GM23338 (cell line): ENCODE results near the gene MAPK14. TPM values are rescaled to one million over a fixed set of nuclear protein-coding genes. Genes with fewer than 3 reads are reported as not detected.

Source experiments
- ATAC-seq: fragments of 200-7000 bp; cut with Tn5 transposase; 3 replicates; pipeline ENCODE4 v1.9.1; 2020
- DNase-seq: peaks from one replicate; pipeline ENCODE4 v3.0.0-alpha.2; 2015; ENCODE audit warnings: low spot score
- H2AFZ ChIP-seq: fragments of 200-600 bp; sonication (generic); 2 replicates; pipeline ENCODE4 v1.8.0; 2016; ENCODE audit warnings: antibody characterized with exemption, mild to moderate bottlenecking, moderate library complexity
- H3F3A ChIP-seq: fragments of 200-600 bp; sonication (generic); replicated peaks from 2 replicates; pipeline ENCODE4 v1.8.0; 2017; ENCODE audit warnings: antibody characterized with exemption, mixed run types, low read depth
- H3K27ac ChIP-seq: fragments of 200-600 bp; sonication (generic); 2 replicates; pipeline ENCODE4 v1.6.1; 2016; ENCODE audit warnings: low read depth
- H3K27me3 ChIP-seq: fragments of 200-600 bp; sonication (generic); 2 replicates; pipeline ENCODE4 v1.8.0; 2016; ENCODE audit warnings: mild to moderate bottlenecking, mixed run types, moderate library complexity; ENCODE audit not compliant: insufficient read depth
- H3K36me3 ChIP-seq: fragments of 200-600 bp; sonication (generic); 2 replicates; pipeline ENCODE4 v1.8.0; 2016; ENCODE audit warnings: mild to moderate bottlenecking; ENCODE audit not compliant: insufficient read depth
- H3K4me1 ChIP-seq: fragments of 200-600 bp; sonication (generic); 2 replicates; pipeline ENCODE4 v1.8.0; 2016; ENCODE audit warnings: mild to moderate bottlenecking, moderate library complexity; ENCODE audit not compliant: insufficient read depth
- H3K4me2 ChIP-seq: fragments of 200-600 bp; sonication (generic); 2 replicates; pipeline ENCODE4 v1.7.1; 2017; ENCODE audit warnings: mixed run types
- H3K4me3 ChIP-seq: fragments of 200-600 bp; sonication (generic); 2 replicates; pipeline ENCODE4 v1.6.1; 2016; ENCODE audit warnings: mixed run types
- H3K79me2 ChIP-seq: fragments of 200-600 bp; sonication (generic); replicated peaks from 2 replicates; pipeline ENCODE4 v1.8.0; 2017; ENCODE audit warnings: mild to moderate bottlenecking; ENCODE audit not compliant: insufficient read depth
- H3K9me2 ChIP-seq: fragments of 200-600 bp; sonication (generic); 2 replicates; pipeline ENCODE4 v1.8.0; 2017; ENCODE audit not compliant: insufficient read depth
- H4K20me1 ChIP-seq: fragments of 200-600 bp; sonication (generic); replicated peaks from 2 replicates; pipeline ENCODE4 v1.8.0; 2017; ENCODE audit warnings: mild to moderate bottlenecking; ENCODE audit not compliant: insufficient read depth
- H3K27ac Mint-ChIP-seq: 2 replicates; pipeline ENCODE4 v1.8.0; 2020; ENCODE audit warnings: inconsistent platforms, mild to moderate bottlenecking, moderate library complexity, mixed read lengths
- H3K27me3 Mint-ChIP-seq: 3 replicates; pipeline ENCODE4 v1.8.0; 2022; ENCODE audit warnings: low read depth, mild to moderate bottlenecking, moderate library complexity, mixed read lengths, inconsistent platforms; ENCODE audit not compliant: insufficient read depth, poor library complexity
- H3K36me3 Mint-ChIP-seq: 3 replicates; pipeline ENCODE4 v1.8.0; 2021; ENCODE audit warnings: low read depth, mild to moderate bottlenecking, inconsistent platforms, moderate library complexity, mixed read lengths
- H3K4me1 Mint-ChIP-seq: 3 replicates; pipeline ENCODE4 v1.8.0; 2020; ENCODE audit warnings: mild to moderate bottlenecking, inconsistent platforms, mixed read lengths
- H3K4me3 Mint-ChIP-seq: 3 replicates; pipeline ENCODE4 v1.8.0; 2021; ENCODE audit warnings: moderate library complexity, mild to moderate bottlenecking, inconsistent platforms, mixed read lengths
- H3K9me3 Mint-ChIP-seq: 3 replicates; pipeline ENCODE4 v1.8.0; 2020; ENCODE audit warnings: moderate library complexity, mild to moderate bottlenecking, inconsistent platforms, mixed read lengths
- EZH2 ChIP-seq: fragments of 200-600 bp; sonication (generic); IDR thresholded peaks from one replicate; pipeline ENCODE4 v1.8.0; 2017; ENCODE audit warnings: antibody characterized with exemption, mild to moderate bottlenecking, low read depth; ENCODE audit not compliant: unreplicated experiment
- JUNB ChIP-seq: IDR thresholded peaks from one replicate; pipeline ENCODE4 v1.6.1; 2016; ENCODE audit warnings: antibody characterized with exemption; ENCODE audit not compliant: unreplicated experiment
- NANOG ChIP-seq: IDR thresholded peaks from 2 replicates; pipeline ENCODE4 v1.6.1; 2016; ENCODE audit warnings: antibody characterized with exemption, borderline replicate concordance
- POLR2AphosphoS5 ChIP-seq: IDR thresholded peaks from 2 replicates; pipeline ENCODE4 v1.6.1; 2016; ENCODE audit warnings: antibody characterized with exemption, low read depth
- ZNF331 ChIP-seq: fragments of 250-450 bp; sonication (Bioruptor Pico); IDR thresholded peaks from 2 replicates; pipeline ENCODE4 v1.5.0; 2020; ENCODE audit warnings: low read depth, mild to moderate bottlenecking, moderate library complexity
- polyA plus RNA-seq: library from polyadenylated mRNA; unstranded; fragments of >200 nt; fragmentation: Nextera tagmentation; extraction: Ambion mirVana; gene quantifications from 2 replicates; pipeline ENCODE4 v1.2.1, GENCODE V29; 2016
- total RNA-seq: library from RNA; depleted of rRNA; stranded (reverse); fragments of >200 nt; shearing (Covaris generic); gene quantifications from 2 replicates; pipeline ENCODE4 v1.2.3, GENCODE V29; 2014
- TF ChIP-seq, protein P1 (sequence below): IDR thresholded peaks from one replicate; pipeline ENCODE4 v1.6.1; 2018; ENCODE audit warnings: antibody characterized with exemption; ENCODE audit not compliant: unreplicated experiment
- TF ChIP-seq, protein P2 (sequence below): IDR thresholded peaks from 2 replicates; pipeline ENCODE4 v1.6.1; 2016; ENCODE audit warnings: antibody characterized with exemption
- TF ChIP-seq, protein P3 (sequence below): fragments of 250-450 bp; sonication (Bioruptor Pico); IDR thresholded peaks from 2 replicates; pipeline ENCODE4 v1.5.0; 2020; ENCODE audit warnings: mild to moderate bottlenecking, moderate library complexity

The MAPK14 gene
- total and polyA plus RNA-seq, 2 experiments from 2014 or later, result 8.8 to 44.5 TPM

DNA sequence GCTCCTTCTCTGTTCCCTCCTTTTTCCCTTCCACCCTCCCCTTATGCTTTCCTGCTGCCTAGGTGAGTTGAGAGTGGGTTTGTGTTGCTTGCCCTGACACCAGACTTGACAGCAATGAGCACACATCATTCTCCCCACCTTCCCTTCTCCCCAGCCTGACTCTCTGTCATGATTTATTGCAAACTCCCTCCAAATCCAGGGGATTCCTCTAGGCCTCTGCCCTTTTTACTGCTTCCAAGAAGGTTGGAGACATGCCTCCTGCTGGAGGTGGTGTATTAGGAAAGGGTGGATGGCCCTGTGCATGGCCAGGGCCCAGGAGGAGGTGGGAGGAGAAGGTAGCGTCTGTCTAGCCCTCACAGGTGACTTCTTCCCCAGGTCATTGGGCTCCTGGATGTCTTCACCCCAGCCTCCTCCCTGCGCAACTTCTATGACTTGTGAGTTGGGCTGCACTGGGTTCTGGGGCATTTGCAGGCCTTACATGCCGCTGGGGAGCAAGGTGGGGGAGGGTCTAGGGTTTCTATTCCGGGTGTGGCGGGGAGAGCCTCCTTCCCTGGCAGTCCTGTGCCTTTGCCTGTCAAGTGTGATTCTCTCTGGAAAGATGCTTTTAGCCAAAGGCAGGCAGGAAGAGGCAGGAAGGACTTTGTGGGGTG lies 104.8 kb downstream of the MAPK14 start:
- TF ChIP-seq NANOG (no peak), POLR2AphosphoS5 (no peak), JUNB (no peak), EZH2 (no peak)
- TF ChIP-seq, protein P1, sequence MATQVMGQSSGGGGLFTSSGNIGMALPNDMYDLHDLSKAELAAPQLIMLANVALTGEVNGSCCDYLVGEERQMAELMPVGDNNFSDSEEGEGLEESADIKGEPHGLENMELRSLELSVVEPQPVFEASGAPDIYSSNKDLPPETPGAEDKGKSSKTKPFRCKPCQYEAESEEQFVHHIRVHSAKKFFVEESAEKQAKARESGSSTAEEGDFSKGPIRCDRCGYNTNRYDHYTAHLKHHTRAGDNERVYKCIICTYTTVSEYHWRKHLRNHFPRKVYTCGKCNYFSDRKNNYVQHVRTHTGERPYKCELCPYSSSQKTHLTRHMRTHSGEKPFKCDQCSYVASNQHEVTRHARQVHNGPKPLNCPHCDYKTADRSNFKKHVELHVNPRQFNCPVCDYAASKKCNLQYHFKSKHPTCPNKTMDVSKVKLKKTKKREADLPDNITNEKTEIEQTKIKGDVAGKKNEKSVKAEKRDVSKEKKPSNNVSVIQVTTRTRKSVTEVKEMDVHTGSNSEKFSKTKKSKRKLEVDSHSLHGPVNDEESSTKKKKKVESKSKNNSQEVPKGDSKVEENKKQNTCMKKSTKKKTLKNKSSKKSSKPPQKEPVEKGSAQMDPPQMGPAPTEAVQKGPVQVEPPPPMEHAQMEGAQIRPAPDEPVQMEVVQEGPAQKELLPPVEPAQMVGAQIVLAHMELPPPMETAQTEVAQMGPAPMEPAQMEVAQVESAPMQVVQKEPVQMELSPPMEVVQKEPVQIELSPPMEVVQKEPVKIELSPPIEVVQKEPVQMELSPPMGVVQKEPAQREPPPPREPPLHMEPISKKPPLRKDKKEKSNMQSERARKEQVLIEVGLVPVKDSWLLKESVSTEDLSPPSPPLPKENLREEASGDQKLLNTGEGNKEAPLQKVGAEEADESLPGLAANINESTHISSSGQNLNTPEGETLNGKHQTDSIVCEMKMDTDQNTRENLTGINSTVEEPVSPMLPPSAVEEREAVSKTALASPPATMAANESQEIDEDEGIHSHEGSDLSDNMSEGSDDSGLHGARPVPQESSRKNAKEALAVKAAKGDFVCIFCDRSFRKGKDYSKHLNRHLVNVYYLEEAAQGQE, result no peak
- ATAC-seq, result no peak
- Histone ChIP-seq H3K79me2 (no peaks in the 10 kb centered on the region), H3K27ac (no peak overlapping the region), H3K4me3 (no peak overlapping the region), H2AFZ (no peak overlapping the region), H3K27me3 (peaks cover 14% of the 10 kb centered on the region; the same call in 1 of the 2 replicates), H4K20me1 (no peaks in the 10 kb centered on the region), H3F3A (no peaks in the 10 kb centered on the region), H3K4me1 (peaks cover 23% of the 10 kb centered on the region), H3K4me2 (peak overlapping the region; percentile 90), H3K9me2 (no peaks in the 10 kb centered on the region), H3K36me3 (no peaks in the 10 kb centered on the region)
- DNase-seq, result no peak
- H3K27ac Mint-ChIP-seq, result no peak overlapping the region
- peaks cover 26% of the 10 kb centered on the region for H3K4me1 Mint-ChIP-seq
- H3K36me3 Mint-ChIP-seq, result no peaks in the 10 kb centered on the region
- H3K9me3 Mint-ChIP-seq, result peaks cover 2% of the 10 kb centered on the region; the same call in 1 of the 3 replicates
- no peak overlapping the region; the same call in 2 of the 3 replicates for H3K4me3 Mint-ChIP-seq
- peaks cover 11% of the 10 kb centered on the region for H3K27me3 Mint-ChIP-seq

DNA sequence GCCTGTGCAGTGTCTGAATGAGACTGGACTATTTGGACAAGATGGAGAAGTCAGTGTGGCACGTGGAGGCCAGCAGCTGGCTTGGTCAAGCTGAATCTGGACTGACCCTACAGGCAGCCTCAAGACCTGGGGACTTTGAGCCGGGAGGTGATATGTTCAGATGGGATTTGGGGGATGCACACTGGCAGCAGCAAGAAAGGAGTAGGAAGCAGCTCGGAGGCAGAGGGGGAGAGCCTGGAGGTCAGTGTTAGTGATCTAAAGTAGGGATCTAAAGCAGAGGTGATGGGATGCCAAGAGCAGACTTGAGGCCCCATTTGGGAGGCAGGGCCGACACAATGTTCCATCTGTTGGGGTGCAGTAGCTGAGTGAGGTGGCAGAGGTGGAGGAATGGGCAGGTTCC lies 105.5 kb downstream of the MAPK14 start:
- H3K9me3 Mint-ChIP-seq, result peaks cover 2% of the 10 kb centered on the region; the same call in 1 of the 3 replicates
- H3K9me2 ChIP-seq, result no peaks in the 10 kb centered on the region
- DNase-seq (no peak), ATAC-seq (no peak)
- no peak overlapping the region for H2AFZ ChIP-seq
- H3K4me1 Mint-ChIP-seq, result peaks cover 26% of the 10 kb centered on the region
- H3K27ac Mint-ChIP-seq, result no peak overlapping the region
- H3K4me3 Mint-ChIP-seq, result no peak overlapping the region
- H3K27ac ChIP-seq, result no peak overlapping the region
- H3K36me3 Mint-ChIP-seq, result no peaks in the 10 kb centered on the region
- H3K79me2 ChIP-seq, result no peaks in the 10 kb centered on the region
- no peaks in the 10 kb centered on the region for H4K20me1 ChIP-seq
- H3F3A ChIP-seq, result no peaks in the 10 kb centered on the region
- H3K4me1 ChIP-seq, result peaks cover 23% of the 10 kb centered on the region
- H3K27me3 Mint-ChIP-seq, result peaks cover 11% of the 10 kb centered on the region
- no peak overlapping the region for H3K4me2 ChIP-seq
- no peaks in the 10 kb centered on the region for H3K36me3 ChIP-seq
- no peak overlapping the region for H3K4me3 ChIP-seq
- H3K27me3 ChIP-seq, result peaks cover 14% of the 10 kb centered on the region; the same call in 1 of the 2 replicates
- TF ChIP-seq NANOG (no peak), POLR2AphosphoS5 (no peak), ZNF331 (CRISPR knock-in tag) (no peak)
- TF ChIP-seq, protein P2, sequence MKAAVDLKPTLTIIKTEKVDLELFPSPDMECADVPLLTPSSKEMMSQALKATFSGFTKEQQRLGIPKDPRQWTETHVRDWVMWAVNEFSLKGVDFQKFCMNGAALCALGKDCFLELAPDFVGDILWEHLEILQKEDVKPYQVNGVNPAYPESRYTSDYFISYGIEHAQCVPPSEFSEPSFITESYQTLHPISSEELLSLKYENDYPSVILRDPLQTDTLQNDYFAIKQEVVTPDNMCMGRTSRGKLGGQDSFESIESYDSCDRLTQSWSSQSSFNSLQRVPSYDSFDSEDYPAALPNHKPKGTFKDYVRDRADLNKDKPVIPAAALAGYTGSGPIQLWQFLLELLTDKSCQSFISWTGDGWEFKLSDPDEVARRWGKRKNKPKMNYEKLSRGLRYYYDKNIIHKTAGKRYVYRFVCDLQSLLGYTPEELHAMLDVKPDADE, result no peak
- TF ChIP-seq, protein P3, sequence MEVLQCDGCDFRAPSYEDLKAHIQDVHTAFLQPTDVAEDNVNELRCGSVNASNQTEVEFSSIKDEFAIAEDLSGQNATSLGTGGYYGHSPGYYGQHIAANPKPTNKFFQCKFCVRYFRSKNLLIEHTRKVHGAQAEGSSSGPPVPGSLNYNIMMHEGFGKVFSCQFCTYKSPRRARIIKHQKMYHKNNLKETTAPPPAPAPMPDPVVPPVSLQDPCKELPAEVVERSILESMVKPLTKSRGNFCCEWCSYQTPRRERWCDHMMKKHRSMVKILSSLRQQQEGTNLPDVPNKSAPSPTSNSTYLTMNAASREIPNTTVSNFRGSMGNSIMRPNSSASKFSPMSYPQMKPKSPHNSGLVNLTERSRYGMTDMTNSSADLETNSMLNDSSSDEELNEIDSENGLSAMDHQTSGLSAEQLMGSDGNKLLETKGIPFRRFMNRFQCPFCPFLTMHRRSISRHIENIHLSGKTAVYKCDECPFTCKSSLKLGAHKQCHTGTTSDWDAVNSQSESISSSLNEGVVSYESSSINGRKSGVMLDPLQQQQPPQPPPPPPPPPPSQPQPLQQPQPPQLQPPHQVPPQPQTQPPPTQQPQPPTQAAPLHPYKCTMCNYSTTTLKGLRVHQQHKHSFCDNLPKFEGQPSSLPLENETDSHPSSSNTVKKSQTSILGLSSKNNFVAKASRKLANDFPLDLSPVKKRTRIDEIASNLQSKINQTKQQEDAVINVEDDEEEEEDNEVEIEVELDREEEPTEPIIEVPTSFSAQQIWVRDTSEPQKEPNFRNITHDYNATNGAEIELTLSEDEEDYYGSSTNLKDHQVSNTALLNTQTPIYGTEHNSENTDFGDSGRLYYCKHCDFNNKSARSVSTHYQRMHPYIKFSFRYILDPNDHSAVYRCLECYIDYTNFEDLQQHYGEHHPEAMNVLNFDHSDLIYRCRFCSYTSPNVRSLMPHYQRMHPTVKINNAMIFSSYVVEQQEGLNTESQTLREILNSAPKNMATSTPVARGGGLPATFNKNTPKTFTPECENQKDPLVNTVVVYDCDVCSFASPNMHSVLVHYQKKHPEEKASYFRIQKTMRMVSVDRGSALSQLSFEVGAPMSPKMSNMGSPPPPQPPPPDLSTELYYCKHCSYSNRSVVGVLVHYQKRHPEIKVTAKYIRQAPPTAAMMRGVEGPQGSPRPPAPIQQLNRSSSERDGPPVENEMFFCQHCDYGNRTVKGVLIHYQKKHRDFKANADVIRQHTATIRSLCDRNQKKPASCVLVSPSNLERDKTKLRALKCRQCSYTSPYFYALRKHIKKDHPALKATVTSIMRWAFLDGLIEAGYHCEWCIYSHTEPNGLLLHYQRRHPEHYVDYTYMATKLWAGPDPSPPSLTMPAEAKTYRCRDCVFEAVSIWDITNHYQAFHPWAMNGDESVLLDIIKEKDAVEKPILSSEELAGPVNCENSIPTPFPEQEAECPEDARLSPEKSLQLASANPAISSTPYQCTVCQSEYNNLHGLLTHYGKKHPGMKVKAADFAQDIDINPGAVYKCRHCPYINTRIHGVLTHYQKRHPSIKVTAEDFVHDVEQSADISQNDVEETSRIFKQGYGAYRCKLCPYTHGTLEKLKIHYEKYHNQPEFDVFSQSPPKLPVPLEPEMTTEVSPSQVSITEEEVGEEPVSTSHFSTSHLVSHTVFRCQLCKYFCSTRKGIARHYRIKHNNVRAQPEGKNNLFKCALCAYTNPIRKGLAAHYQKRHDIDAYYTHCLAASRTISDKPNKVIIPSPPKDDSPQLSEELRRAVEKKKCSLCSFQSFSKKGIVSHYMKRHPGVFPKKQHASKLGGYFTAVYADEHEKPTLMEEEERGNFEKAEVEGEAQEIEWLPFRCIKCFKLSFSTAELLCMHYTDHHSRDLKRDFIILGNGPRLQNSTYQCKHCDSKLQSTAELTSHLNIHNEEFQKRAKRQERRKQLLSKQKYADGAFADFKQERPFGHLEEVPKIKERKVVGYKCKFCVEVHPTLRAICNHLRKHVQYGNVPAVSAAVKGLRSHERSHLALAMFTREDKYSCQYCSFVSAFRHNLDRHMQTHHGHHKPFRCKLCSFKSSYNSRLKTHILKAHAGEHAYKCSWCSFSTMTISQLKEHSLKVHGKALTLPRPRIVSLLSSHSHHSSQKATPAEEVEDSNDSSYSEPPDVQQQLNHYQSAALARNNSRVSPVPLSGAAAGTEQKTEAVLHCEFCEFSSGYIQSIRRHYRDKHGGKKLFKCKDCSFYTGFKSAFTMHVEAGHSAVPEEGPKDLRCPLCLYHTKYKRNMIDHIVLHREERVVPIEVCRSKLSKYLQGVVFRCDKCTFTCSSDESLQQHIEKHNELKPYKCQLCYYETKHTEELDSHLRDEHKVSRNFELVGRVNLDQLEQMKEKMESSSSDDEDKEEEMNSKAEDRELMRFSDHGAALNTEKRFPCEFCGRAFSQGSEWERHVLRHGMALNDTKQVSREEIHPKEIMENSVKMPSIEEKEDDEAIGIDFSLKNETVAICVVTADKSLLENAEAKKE (CRISPR knock-in tag), result no peak
